GM18519 (cell line): Measurements from ENCODE around the gene PLAU.
"Not testable (repeated sequence)": the region's sequence is repeated elsewhere in the genome, so short reads cannot be mapped to it uniquely, and the experiment has no call there.

Source experiments
- ATAC-seq: cut with Tn5 transposase; IDR thresholded peaks from one replicate; pipeline ENCODE4 v1.9.1; 2021; ENCODE audit warnings: mild to moderate bottlenecking, moderate library complexity; ENCODE audit not compliant: unreplicated experiment, low FRiP score

The PLAU gene

DNA sequence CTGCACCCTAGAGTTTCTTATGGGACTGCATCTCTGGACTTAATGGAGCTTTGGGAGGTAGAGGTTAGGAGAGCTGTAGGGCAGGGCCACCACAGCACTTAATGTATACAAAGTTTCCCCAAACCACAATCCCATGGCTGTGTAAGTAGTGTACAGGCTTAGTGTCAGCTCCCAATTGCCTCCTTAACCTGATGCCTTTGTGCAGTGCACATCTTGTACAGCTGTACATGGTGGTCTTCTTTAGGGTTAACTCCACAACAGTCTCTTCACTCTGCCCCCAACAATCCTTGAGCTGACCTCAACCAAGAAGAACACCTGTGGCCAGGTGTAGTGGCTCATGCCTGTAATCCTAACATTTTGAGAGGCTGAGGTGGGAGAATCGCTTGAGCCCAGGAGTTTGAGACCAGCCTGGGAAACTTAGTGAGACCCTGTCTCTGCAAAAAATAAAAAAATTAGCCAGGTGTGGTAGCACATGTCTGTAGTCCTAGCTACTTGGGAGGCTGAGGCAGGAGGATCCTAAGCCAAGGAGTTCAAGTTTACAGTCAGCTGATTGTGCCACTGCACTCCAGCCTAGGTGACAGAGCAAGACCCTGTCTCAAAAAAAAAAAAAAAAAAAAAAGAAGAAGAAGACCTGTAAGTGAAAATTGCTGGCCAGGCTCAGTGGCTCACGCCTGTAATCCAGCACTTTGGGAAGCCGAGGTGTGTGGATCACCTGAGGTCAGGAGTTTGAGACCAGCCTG is 6.8 kb downstream of the PLAU start:
- ATAC-seq, result no peak

DNA sequence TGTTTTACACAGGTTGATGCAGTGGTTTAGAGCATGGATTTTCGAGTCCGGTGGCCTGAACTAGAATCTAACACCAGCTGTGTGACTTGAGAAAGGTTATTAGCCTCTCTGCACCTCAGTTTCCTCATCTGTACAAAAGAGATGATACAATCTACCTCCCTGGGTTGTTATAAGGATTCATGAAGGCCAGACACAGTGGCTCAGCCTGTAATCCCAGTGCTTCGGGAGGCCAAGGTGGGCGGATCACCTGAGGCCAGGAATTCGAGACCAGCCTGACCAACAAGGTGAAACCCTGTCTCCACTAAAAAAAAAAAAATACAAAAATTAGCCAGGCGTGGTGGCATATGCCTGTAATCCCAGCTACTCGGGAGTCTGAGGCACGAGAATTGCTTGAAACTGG is 8.5 kb downstream of the PLAU start:
- ATAC-seq, result not testable (repeated sequence)

DNA sequence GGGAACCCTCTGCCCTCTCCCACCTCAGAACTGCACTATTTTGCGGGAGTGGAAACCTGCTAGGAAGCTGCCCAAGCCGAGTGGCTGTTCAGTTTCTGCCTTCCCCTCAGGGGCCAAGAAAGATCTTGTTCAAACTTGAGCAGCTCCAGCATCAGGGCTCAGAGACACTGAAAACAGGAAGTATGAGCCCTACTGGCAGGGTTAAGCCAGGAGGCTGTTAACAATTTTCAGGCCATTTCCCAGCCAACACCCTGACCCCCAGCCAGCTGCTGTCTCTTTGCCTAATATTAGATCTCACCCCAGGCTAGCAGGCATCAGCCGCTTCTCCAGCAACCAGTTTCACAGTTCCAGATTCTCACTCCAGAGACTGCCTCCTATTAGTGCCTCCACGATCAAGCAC is 9.2 kb downstream of the PLAU start:
- no peak for ATAC-seq

DNA sequence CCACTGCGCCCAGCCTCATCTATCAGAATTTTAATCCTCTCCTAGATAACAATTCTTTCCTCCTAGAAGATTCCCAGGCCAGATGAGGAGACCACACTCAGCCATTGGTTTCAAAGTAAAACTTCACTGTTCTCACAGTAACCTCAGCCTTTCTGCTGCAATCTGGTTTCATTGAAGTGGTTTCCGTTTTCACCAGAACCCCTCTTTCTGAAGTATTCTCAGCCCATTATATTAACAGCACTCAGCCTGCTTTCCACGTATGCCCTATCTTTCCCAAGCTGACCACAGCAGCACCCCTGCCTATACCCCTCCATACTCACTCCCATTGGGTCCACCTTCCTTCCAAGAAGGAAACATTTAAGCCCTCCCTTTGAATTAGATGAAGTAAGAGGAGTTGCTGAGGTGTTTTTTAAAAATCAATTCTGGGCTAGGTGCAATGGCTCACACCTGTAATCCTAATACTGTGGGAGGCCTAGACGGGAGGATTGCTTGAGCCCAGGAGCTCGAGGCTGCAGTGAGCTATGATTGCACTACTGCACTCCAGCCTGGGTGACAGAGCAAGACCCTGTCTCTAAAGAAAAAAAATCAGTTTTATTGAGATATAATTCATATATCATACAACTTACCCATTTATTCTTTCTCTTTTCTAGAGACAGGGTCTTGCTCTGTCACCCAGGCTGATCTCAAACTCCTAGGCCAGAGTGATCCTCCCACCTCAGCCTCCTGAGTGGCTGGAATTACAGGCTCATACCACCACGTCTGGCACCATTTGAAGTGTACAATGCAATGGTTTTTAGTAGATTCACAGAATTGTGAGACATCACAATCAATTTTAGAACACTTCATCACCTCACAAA is 11.3 kb downstream of the PLAU start:
- ATAC-seq, result no peak

DNA sequence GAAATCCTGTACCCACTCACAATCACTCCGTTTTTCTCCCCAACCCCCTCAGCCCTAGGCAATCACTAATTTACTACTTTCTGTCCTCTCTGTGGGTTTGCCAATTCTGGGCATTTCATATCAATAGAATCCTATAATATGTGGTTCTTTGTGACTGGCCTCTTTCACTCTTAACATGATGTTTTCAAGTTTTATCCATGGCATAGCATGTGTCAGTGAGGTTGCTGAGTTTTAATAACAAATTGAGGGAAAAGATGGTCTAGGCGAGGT is 11.9 kb downstream of the PLAU start:
- no peak for ATAC-seq

DNA sequence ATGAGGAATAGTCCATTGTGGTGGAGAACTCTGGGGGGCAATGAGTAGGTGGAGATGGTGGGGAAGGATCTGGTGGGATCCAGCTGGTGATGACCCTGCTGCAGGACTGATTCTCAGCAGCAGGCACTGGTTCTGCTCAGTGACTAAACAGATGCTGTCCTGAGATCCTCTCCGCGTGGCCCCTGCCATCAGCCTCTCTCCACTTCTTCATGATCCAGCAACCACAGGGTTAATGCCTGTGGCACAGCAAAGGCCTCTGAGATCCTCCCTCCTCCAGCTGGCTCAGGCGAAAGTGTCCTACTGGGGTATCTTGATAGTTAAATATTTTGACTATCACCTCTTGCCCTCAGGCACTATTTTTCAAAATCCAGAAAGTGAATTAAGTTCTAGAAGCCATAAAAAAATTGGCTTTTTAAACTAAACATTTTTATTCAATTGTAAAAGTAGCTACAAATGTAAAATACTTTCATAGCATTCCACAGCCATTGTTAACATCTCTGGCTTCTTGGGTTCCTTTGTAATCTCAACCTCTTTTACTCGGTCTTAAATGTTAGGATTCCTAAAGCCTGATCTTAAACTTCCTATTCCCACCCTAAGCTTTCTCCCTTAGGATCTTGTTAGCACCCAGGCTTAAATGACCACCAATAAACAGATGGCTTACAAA is 13.1 kb downstream of the PLAU start:
- no peak for ATAC-seq

DNA sequence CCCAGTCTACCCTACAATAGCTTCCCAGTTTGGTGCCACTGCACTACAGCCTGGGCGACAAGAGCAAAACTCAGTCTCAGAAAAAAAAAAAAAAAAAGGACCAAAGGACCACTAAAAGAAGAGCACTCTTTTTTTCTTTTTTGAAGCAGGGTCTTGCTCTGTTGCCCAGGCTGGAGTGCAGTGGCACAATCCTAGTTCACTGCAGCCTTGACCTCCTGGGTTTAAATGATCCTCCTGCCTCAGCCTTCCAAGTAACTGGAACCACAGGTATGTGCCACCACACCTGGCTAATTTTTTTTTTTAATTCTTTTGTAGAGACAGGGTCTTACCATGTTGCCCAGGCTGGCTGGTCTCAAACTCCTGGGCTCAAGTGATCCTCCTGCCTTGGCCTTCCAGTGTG is 14.0 kb downstream of the PLAU start:
- ATAC-seq, result no peak

DNA sequence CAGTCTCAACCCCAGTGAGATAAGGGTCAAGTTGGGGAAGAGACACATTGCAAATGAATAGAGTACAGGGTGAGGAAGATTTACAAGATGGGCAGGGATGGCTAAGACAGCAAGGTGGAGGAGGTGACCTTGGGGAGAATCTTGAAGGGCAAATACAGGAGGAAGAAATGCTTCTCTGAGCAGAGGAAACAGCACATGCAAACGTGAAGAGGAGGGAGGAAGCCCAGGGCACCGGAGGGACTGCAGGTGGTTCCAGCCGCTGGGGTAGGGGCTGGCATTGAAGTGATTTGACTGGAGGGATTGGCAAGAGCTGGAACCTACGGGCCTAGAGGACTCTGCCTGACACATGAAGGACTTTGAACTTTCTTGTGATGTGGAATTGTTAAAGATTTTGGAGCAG is 14.6 kb downstream of the PLAU start:
- ATAC-seq, result no peak

DNA sequence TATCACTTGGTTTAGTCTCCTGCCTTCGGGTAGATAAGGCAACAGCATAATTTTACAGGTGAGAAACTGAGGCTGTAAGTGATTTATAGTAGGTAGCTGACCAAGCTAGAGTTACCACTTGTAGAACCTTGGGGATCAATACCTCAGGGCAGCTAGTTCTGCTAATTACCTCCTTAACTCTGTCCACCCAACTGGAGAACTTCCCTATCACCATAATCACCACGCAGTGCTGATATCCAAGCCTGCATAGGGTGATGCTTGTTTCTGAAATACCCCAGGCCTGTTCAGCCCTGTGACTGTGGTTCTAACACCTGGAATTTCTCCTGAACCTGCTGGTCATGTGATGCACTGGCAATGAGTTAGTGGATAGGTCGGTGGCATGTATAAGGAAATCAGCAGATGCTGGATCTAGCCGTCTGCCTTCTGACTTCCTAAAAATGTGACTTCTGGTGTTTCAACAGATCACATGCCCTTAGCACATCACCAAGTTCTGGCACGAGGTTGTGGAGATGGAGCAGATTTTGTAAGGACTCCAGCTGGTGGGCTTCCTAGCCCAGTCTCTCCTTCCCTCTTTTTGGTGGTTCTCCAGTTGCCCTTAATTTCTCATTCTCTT is 15.3 kb downstream of the PLAU start:
- no peak for ATAC-seq

DNA sequence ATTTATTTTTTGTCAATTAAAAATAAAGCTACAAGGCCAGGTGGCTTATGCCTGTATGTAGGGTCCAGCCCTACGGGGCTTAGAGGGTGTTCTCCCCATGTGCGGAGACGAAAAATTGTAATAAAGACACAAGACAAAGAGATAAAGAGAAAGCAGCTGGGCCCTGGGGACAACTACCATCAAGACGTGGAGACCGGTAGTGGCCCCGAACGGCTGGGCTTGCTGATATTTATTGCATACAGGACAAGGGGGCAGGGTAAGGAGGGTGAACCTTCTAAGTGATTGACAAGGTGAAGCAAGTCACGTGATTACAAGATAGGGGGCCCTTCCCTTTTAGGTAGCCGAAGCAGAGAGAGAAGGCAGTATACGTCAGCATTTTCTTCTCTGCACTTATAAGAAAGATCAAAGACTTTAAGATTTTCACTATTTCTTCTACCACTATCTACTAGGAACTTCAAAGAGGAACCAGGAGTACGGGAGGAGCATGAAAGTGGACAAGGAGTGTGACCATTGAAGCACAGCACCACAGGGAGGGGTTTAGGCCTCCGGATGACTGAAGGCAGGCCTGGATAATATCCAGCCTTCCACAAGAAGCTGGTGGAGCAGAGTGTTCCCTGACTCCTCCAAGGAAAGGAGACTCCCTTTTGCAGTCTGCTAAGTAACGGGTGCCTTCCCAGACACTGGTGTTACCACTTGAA is 19.8 kb downstream of the PLAU start:
- ATAC-seq, result not testable (repeated sequence)

DNA sequence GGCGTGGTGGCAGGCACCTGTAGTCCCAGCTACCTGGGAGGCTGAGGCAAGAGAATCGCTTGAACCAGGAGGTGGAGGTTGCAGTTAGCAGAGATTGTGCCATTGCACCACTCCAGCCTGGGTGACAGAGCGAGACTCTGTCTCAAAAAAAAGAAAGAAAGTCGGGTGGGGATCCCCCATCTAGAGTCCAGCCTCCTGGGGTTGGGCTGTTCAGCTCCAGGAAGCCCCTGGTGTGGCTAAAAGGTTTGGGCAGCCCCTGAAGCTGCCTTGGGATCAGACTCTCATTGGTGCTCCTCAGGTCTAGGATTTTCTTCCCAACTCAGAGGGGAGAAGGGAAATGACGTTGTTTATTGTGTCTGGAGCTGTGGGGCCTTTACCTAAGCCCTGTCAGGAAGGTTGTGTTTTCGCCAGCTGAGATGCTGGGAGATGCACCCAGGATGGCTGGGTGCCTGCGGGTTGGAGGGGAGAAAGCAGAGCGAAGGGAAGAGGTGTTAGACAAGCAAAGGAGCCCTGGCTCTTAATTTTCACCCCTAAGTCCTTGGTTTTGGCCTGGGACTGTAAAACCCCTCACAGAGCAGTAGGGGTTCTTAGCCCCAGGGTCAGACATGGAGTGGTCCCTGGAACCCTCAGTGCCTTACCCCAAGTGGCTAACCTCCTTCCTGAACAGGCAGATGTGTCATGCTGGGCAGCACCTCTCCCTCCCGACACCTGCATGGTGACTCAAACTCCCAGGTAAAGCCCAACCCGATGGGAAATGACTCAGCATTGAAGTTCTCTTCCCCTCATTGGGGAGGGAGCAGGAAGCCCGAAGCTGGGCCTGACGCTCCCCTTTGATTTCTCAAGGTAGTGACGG is 21.1 kb downstream of the PLAU start:
- ATAC-seq, result no peak

DNA sequence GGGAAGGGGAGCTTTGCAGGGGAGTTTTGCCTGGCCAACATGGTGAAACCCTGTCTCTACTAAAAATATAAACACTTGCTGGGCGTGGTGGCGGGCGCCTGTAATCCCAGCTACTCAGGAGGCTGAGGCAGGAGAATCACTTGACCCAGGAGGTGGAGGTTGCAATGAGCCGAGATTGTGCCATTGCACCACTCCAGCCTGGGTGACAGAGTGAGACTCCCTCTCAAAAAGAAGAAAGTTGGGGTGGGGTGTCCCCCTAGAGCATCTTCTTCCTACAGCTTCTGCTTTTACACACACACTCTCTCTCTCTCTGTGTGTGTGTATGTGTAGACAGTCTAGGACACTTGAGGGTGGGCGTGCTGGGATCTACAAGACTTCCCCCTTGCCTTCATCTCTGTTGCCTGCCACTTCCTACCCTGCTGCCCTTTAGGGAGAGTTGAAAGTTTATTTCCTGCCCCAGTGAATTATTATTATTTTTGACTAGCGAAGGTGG is 21.7 kb downstream of the PLAU start:
- no peak for ATAC-seq

DNA sequence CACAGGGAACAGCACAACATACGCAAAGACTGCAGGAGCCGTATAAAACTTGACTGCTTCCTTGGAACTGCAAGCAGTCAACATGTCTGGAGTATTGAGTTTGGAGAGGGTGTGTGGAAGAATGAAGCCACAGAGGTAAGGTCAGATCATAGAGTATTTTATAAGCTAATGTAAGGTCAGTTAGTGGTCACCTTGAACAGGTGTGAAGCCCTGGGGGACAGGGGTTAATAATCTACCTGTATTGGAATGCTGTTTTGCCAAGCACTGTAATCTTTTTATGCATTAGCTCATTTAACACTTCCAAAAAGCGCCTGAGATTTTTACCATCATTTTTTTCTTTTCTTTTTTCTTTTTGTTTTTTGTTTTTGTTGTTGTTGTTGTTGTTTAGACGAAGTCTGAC is 23.1 kb downstream of the PLAU start:
- no peak for ATAC-seq

DNA sequence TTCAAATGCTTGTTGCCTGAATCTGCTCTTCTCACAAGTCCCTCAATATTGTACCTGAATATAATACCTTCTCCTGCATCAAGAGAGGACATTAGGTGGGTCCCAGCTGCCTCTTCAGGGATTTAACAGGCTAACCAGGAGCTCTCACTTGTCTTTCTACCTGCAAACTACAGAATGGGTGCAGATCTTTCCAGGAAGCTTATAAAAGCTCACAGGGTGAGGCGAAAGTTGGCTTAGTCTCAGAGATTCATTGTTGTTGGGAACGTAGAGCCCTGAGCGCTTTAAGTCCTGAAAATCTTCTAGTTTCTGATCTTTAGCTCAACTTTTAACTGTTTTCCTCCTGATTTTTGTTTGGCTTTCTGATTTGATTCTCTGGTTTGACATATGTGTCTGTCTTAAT is 25.0 kb downstream of the PLAU start:
- no peak for ATAC-seq

DNA sequence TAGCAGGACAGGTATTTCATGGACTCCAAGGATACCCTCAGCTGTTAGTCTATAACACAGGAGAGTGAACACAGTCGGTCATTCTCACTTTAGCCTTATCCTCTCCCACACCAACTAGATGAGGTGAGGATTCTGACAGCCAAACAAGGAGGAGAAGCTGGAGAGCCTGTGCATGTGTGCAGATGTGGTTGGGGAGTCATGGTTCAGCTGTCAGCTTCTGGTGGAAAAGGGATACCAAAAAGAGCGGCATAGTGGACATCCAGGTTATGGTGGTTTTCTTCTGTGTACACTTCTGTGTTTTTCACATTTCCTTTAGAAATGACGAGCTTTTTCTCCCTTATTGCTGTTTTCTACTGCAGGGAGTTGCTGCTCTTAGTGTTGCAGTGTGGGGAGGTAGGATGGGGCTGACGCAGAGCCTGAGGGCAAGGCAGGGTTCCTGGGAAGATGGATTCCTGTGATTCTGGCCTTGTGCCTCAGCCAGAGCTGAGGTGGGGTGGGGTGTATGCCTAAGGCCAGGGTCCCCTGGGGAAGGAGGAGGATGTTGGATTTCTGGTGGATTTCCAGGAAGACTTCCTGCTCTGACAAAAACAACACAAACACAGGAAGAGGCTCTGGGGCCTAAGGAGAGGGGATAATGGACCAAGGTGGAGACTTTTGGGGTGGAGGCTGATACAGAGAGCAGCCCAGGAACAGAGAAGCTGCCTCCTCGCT is 26.6 kb downstream of the PLAU start:
- no peak for ATAC-seq

DNA sequence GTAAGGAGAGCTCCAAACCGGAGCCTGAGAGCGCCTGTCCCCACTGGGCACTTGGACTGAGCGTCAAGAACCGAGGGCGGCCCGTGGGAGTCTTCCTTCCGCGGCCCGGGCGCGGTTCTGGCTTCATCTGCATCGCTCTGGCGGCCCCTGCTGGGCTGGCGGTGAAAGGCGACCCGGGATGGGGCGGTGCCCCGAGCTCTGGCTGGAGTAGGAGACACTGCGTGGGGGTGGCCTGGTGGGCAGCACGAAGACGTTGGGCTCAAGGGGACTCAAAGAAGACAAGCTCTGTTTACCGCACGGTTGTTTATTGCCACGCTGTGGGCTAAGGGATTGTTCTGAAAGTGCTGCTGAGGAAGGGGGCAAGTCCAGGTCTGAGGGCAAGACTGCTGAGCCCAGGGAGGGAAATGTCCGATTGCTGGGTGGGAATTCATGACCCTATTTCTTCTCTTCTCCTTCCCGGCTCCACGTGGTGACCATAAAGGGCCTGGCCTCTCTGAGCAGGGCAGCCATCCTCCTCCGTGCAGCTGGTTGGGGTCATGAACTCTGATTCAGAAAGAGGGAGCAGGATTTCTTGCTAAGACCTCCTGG is 29.8 kb downstream of the PLAU start:
- no peak for ATAC-seq

DNA sequence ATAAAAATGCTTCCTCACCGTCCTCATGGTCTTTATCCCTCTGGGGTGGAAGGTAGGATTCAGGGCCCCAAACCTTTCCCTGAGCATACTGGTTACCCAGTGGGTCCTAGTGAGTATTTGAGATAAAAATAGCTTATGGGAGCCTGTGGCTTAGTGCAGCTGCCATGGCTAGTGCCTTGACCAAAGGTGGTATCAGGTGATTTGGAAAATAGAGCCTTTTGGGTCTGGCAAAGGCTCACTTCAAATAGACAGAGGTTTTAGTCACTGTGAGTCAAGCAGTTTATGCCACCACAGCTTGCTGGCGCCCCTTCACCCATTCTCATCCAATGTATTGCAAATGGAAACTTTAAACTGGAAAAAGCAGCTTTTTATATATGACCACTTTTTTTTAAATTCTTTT is 30.4 kb downstream of the PLAU start:
- ATAC-seq, result no peak

DNA sequence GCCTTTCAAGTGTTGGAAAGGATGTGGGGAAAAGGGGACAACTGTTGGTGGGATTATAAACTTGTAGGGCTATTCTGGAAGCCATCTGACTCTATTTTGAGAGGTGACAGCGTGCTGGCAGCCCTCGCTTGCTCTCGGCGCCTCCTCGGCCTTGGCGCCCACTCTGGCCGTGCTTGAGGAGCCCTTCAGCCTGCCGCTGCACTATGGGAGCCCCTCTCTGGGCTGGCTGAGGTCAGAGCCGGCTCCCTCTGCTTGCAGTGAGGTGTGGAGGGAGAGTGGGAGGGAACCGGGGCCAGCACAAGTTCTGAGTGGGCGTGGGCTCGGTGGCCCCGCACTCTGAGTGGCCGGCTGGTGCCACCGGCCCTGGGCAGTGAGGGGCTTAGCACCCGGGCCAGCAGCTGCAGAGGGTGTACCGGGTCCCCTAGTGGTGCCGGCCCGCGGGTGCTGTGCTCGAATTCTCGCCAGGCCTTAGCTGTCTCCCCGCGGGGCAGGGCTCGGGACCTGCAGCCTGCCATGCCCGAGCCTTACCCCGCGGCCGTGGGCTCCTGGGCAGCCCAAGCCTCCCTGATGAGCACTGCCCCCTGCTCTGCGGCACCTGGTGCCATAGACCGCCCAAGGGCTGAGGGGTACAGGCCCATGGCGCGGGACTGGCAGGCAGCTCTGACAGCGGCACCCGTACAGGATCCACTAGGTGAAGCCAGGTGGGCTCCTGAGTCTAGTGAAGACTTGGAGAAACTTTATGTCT is 33.6 kb downstream of the PLAU start:
- ATAC-seq, result no peak
